Smooth muscle cell (in vitro differentiated cells): ENCODE measurements around the gene ZNF317. TPM values are rescaled to one million over a fixed set of nuclear protein-coding genes. Genes with fewer than 3 reads are reported as not detected.

Experiments
- DNase-seq: peaks from one replicate; lab custom pipeline; 2025; ENCODE audit not compliant: unreplicated experiment; lab: John Stamatoyannopoulos, UW
- H2AFZ ChIP-seq: fragments of 200-600 bp; sonication (generic); 2 replicates; pipeline ENCODE4 v1.6.0; 2016; ENCODE audit warnings: antibody characterized with exemption, low read depth, mild to moderate bottlenecking
- H3F3A ChIP-seq: fragments of 200-600 bp; sonication (generic); 2 replicates; pipeline ENCODE4 v1.6.0; 2017; ENCODE audit warnings: antibody characterized with exemption, low read depth
- H3K27ac ChIP-seq: fragments of 200-600 bp; sonication (generic); 2 replicates; pipeline ENCODE4 v1.5.1; 2016; ENCODE audit warnings: low read depth, mild to moderate bottlenecking
- H3K27me3 ChIP-seq: fragments of 200-600 bp; sonication (generic); 2 replicates; pipeline ENCODE4 v1.6.1; 2016; ENCODE audit warnings: low read depth, mild to moderate bottlenecking
- H3K36me3 ChIP-seq: fragments of 200-600 bp; sonication (generic); 2 replicates; pipeline ENCODE4 v1.5.1; 2016; ENCODE audit warnings: low read depth
- H3K4me1 ChIP-seq: fragments of 200-600 bp; sonication (generic); 2 replicates; pipeline ENCODE4 v1.5.1; 2016; ENCODE audit warnings: low read depth
- H3K4me2 ChIP-seq: fragments of 200-600 bp; sonication (generic); 2 replicates; pipeline ENCODE4 v1.6.0; 2016; ENCODE audit warnings: mild to moderate bottlenecking
- H3K4me3 ChIP-seq: fragments of 200-600 bp; sonication (generic); 2 replicates; pipeline ENCODE4 v1.5.1; 2016; ENCODE audit warnings: mild to moderate bottlenecking
- H3K79me2 ChIP-seq: fragments of 200-600 bp; sonication (generic); 2 replicates; pipeline ENCODE4 v1.6.0; 2016; ENCODE audit warnings: low read depth, mild to moderate bottlenecking
- H3K9ac ChIP-seq: fragments of 200-600 bp; sonication (generic); 2 replicates; pipeline ENCODE4 v1.6.0; 2016; ENCODE audit warnings: low read depth
- H3K9me3 ChIP-seq: fragments of 200-600 bp; sonication (generic); replicated peaks from 2 replicates; pipeline ENCODE4 v1.5.1; 2016; ENCODE audit warnings: low read depth
- H4K20me1 ChIP-seq: fragments of 200-600 bp; sonication (generic); 2 replicates; pipeline ENCODE4 v1.6.0; 2016; ENCODE audit warnings: low read depth
- WGBS: methylation state at CpG from one replicate; pipeline ENCODE4 v1.1.7; 2016; ENCODE audit warnings: low lambda C conversion rate; 5-methylcytosine and 5-hydroxymethylcytosine counted together
- polyA plus RNA-seq: library from polyadenylated mRNA; unstranded; fragments of >200 nt; fragmentation: Nextera tagmentation; extraction: Ambion mirVana; gene quantifications from 2 replicates; pipeline ENCODE4 v1.2.1, GENCODE V29; 2016
- total RNA-seq: library from RNA; depleted of rRNA; stranded (reverse); fragments of >200 nt; gene quantifications from 2 replicates; pipeline ENCODE4 v1.2.3, GENCODE V29; 2014
- TF ChIP-seq, protein P1 (sequence below): fragments of 200-600 bp; sonication (generic); IDR thresholded peaks from 2 replicates; pipeline ENCODE4 v1.5.1; 2017; ENCODE audit warnings: borderline replicate concordance, mild to moderate bottlenecking, antibody characterized with exemption; ENCODE audit not compliant: insufficient read depth, poor library complexity, severe bottlenecking

The ZNF317 gene
- total and polyA plus RNA-seq, 2 experiments from 2014 or later, result 19.0 to 19.6 TPM

- 100% methylated on average over 1 of the region's 1 CpG for WGBS
- peaks cover 8% of the 10 kb centered on the region for H3K36me3 ChIP-seq
- no peaks in the 10 kb centered on the region for H3K27me3 ChIP-seq
- no peak overlapping the region for H3K4me3 ChIP-seq
- H3K4me1 ChIP-seq, result no peaks in the 10 kb centered on the region
- TF ChIP-seq, protein P1, sequence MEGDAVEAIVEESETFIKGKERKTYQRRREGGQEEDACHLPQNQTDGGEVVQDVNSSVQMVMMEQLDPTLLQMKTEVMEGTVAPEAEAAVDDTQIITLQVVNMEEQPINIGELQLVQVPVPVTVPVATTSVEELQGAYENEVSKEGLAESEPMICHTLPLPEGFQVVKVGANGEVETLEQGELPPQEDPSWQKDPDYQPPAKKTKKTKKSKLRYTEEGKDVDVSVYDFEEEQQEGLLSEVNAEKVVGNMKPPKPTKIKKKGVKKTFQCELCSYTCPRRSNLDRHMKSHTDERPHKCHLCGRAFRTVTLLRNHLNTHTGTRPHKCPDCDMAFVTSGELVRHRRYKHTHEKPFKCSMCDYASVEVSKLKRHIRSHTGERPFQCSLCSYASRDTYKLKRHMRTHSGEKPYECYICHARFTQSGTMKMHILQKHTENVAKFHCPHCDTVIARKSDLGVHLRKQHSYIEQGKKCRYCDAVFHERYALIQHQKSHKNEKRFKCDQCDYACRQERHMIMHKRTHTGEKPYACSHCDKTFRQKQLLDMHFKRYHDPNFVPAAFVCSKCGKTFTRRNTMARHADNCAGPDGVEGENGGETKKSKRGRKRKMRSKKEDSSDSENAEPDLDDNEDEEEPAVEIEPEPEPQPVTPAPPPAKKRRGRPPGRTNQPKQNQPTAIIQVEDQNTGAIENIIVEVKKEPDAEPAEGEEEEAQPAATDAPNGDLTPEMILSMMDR, result no peak
- no peak overlapping the region for H2AFZ ChIP-seq
- peaks cover 3% of the 10 kb centered on the region for H3F3A ChIP-seq
- H4K20me1 ChIP-seq, result peaks cover 7% of the 10 kb centered on the region
- peaks cover 100% of the 10 kb centered on the region for H3K79me2 ChIP-seq
- H3K27ac ChIP-seq, result no peak overlapping the region
- DNase-seq, result no peak
- H3K4me2 ChIP-seq, result no peak overlapping the region
- peaks cover 19% of the 10 kb centered on the region for H3K9me3 ChIP-seq
- H3K9ac ChIP-seq, result no peak overlapping the region
Observed at GRCh38 chr19:9146882-9147281, 6.7 kb downstream of the ZNF317 start.

GRCh38 chr19:9148697-9149096 is 8.5 kb downstream of the ZNF317 start:
- Histone ChIP-seq H3K9ac (no peak overlapping the region), H3K27me3 (no peaks in the 10 kb centered on the region), H3K36me3 (peaks cover 12% of the 10 kb centered on the region), H3K9me3 (peaks cover 24% of the 10 kb centered on the region), H3K27ac (no peak overlapping the region), H3K4me3 (no peak overlapping the region), H3K4me2 (no peak overlapping the region), H2AFZ (no peak overlapping the region), H3K79me2 (peaks cover 100% of the 10 kb centered on the region), H4K20me1 (peaks cover 11% of the 10 kb centered on the region), H3F3A (peaks cover 3% of the 10 kb centered on the region), H3K4me1 (no peaks in the 10 kb centered on the region)
- WGBS, result 97% methylated on average over 3 of the region's 3 CpGs
- TF ChIP-seq, protein P1, result no peak
- DNase-seq, result no peak

- Histone ChIP-seq H3K9ac (no peak overlapping the region), H2AFZ (no peak overlapping the region), H3K4me2 (no peak overlapping the region), H3K9me3 (peaks cover 12% of the 10 kb centered on the region), H3K36me3 (peaks cover 8% of the 10 kb centered on the region), H3K79me2 (peaks cover 100% of the 10 kb centered on the region), H3K27ac (no peak overlapping the region), H3K27me3 (no peaks in the 10 kb centered on the region), H4K20me1 (peaks cover 24% of the 10 kb centered on the region), H3K4me1 (no peaks in the 10 kb centered on the region), H3K4me3 (no peak overlapping the region), H3F3A (no peaks in the 10 kb centered on the region)
- 96% methylated on average over 4 of the region's 4 CpGs for WGBS
- no peak for DNase-seq
- TF ChIP-seq, protein P1, result no peak
Observed at GRCh38 chr19:9149997-9150396, 9.8 kb downstream of the ZNF317 start.

GRCh38 chr19:9150650-9151049 is 10.5 kb downstream of the ZNF317 start:
- H4K20me1 ChIP-seq, result peaks cover 31% of the 10 kb centered on the region
- no peak overlapping the region for H3K4me2 ChIP-seq
- WGBS, result 93% methylated on average over 5 of the region's 5 CpGs
- H3K27ac ChIP-seq, result no peak overlapping the region
- DNase-seq, result no peak
- no peak overlapping the region for H2AFZ ChIP-seq
- H3K4me1 ChIP-seq, result no peaks in the 10 kb centered on the region
- H3K27me3 ChIP-seq, result no peaks in the 10 kb centered on the region
- no peaks in the 10 kb centered on the region for H3F3A ChIP-seq
- peaks cover 6% of the 10 kb centered on the region for H3K9me3 ChIP-seq
- TF ChIP-seq, protein P1, result no peak
- H3K36me3 ChIP-seq, result peaks cover 8% of the 10 kb centered on the region
- H3K4me3 ChIP-seq, result no peak overlapping the region
- H3K79me2 ChIP-seq, result peaks cover 100% of the 10 kb centered on the region
- no peak overlapping the region for H3K9ac ChIP-seq
